Activated CD4-positive, CD25-positive, alpha-beta regulatory T cell treated with anti-CD3 and anti-CD28 coated beads, Interleukin-2, amount 50 U/mL, for 16 hours (primary cell): Measurements from ENCODE around the gene CAP2.

Experiments
- DNase-seq: peaks from one replicate; pipeline ENCODE4 v3.0.0-alpha.2; 2020; ENCODE audit warnings: low read depth, low spot score

CAP2 gene, protein sequence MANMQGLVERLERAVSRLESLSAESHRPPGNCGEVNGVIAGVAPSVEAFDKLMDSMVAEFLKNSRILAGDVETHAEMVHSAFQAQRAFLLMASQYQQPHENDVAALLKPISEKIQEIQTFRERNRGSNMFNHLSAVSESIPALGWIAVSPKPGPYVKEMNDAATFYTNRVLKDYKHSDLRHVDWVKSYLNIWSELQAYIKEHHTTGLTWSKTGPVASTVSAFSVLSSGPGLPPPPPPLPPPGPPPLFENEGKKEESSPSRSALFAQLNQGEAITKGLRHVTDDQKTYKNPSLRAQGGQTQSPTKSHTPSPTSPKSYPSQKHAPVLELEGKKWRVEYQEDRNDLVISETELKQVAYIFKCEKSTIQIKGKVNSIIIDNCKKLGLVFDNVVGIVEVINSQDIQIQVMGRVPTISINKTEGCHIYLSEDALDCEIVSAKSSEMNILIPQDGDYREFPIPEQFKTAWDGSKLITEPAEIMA

GRCh38 chr6:17392978-17393891, at the start of gene CAP2:
TSS of gene CAP2 (plus strand) at chr6:17393595. CDS start at chr6:17421556, 27,961 bp downstream.
- DNase-seq, result no peak

DNA sequence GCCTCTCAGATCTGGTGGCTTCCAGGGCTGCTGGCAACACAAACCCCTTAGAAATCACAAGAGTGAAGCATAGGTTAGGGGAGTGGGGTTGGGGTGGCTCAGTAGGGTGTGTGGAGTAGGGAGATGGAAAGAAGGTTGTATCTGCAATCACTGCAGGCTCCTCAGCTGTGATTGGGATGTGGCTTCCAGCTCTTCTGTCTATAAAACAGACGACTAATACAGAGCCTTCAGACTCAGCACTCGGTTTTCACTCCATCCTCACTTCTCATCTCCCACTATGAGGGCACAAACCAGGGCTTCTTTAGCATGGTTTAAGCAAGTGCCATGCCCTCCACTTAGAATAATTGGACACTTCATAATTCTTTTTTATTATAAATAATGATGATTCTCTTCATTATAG, 46.4 kb upstream of the CAP2 start:
- no peak for DNase-seq

DNA sequence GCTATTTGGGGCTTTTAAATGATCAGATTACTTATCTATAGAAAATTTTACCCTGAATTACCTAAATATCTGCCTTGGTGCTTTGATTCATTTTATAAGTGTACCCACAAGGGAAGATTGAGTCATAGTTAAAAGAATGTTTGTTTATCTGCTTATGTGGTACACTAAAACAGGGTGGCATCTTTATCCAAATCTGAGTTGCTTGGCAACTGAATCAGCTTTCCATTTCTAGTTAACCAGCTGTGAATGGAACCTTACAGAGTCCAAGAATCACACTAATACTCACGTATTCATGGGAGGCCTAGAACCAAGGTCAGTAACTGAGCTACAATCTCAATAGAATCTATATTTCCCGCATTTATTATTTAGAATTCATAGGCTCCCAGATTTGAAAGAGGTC, 44.0 kb upstream of the CAP2 start:
- no peak for DNase-seq

DNA sequence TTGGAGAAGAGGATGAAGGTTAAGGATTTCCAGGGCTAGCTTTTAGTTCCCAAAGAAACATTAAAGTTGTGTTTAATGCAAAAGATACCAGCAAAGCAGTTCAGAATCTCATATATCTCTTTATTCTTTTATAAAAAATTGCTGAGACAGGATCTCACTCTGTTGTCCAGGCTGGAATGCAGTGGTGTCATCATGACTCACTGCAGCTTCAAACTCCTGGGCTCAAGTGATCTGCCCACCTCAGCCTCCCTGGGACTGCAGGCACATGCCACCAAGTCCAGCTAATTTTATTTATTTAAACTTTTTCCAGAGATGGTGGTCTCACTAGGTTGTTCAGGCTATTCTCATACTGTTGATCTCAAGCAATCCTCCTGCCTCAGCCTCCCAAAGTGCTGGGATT, 41.1 kb upstream of the CAP2 start:
- no peak for DNase-seq

DNA sequence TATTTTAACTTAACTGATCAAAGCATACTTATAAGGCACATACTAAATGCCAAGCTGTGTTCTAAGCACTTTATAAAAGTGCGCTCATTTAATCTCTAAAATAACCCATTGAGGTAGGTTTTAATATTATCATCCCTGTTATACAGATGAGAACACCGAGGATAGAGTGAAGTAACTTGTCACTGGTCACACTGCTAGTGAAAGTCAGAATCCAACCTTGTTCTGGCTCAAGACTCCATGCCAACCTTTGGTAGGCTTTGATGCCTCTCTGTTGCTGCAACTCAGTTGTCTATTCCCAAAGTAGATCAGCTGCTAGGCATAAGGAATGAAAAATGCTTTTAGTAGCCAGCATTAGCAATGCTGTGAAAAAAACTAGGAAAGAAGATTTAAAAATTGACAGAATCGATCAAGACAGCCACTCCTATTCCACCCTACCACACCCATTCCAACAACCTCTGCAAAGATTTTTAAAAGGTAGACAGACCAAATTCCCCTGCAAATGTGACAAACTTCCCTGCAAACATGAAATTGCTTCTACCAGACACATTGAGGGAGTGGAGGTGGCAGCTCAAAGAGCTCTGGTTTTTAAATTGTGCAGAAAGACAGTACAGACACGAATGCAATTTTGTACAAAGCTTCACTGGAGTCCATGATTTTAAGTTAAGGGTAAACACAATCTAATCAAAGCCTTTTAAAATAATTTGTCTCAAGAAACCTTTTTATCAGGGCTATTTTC, 39.8 kb upstream of the CAP2 start:
- DNase-seq, result no peak

DNA sequence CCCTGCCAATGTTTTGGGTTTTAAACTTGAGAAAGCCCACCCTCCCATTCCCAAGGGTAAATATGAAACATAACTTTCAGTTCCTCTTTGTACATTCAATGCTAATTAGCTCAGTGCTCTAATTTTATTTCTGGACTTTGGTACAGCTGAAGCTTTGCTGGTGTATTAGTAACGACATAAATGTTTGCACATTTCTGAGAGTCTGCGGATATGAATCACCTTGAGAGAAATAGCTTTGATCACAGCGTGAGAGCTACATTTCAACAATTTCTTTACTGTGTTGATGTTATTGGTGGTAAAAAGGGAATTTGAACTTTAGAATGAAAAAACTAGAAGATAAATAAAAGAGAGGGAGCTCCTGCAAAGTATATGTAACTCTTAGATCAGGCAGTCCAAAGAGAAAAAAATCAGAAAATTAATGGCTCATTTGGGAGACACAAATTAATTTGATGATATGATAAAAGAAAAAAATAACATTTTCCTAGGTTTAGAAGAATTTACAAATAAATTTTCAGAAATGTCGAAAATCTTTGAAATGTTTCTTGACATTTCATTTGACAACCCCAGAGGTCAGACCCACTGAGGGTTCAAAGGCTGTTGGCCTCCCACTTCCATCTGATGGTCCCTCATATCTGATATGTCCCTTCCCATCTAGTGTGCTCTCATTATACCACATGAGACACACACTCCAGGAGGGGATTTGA, 38.5 kb upstream of the CAP2 start:
- DNase-seq, result no peak

DNA sequence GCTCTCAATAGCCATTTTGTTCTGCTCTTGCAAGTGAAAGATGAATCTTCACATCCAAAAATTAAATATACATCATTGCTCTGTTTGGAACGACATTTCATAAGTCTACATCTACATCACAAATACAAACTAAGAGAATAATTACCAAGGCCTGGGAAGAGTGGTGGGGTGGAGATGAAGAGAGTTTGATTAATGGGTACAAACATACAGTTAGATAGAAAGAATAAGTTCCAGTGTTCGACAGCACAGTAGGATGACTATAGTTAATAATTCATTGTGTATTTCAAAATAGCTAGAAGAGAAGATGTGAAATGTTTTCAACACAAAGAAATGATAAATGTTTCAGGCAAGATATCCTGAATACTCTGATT, 38.0 kb upstream of the CAP2 start:
- DNase-seq, result no peak

DNA sequence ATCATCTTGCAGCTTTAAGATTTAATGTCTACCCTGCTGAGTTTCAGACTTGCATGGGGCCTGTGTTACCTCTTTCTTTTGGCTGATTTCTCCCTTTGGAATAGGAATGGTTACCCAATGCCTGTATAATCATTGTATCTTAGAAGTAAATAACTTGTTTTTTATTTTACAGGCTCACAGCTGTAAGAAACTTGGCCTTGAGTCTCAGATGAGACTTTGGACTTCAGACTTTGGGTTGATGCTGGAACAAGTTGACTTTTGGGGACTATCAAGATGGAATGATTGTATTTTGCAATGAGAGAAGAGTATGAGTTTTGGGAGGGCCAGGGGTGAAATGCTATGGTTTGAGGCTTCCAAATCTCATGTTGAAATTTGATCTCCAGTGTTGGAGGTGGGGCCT, 34.9 kb upstream of the CAP2 start:
- DNase-seq, result no peak

GRCh38 chr6:17360564-17360963, 32.8 kb upstream of the CAP2 start:
- DNase-seq, result no peak

- no peak for DNase-seq
Observed at GRCh38 chr6:17361013-17361412, 32.4 kb upstream of the CAP2 start.

GRCh38 chr6:17365961-17366360, 27.4 kb upstream of the CAP2 start:
- DNase-seq, result no peak

GRCh38 chr6:17367868-17368267, 25.5 kb upstream of the CAP2 start:
- no peak for DNase-seq

DNA sequence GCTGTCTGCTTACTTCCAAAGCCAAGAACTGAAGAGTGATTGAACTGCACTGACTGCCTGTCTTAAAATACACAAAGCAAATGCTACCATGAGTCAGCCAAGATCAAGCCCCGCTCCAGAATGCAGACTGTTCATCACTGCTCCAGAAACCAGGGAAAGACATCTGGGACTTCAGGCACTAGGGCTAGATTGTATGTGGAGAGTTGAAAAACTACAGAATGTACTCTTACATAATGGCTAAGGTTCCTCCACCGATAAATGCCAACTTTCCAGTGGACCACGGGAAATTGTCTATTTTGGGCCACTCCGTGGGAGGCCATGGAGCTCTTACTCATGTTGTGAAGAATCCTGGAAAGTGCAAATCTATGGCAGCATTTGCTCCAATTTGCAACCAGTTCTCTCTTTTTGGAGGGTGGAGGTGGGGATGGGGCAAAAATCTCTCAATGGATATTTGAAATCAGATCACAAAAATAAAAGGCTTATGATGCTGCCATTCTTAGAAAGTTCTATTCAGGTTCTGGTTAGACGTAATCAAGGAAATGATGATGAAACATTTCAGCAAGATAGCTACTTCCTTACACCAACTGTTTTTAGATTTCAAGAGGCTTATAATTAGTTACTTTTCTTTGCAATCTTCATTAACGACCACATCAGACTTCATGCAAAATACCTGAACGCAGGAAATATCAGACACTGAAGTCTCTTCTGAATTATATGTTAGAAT, 11.8 kb upstream of the CAP2 start:
- DNase-seq, result no peak

DNA sequence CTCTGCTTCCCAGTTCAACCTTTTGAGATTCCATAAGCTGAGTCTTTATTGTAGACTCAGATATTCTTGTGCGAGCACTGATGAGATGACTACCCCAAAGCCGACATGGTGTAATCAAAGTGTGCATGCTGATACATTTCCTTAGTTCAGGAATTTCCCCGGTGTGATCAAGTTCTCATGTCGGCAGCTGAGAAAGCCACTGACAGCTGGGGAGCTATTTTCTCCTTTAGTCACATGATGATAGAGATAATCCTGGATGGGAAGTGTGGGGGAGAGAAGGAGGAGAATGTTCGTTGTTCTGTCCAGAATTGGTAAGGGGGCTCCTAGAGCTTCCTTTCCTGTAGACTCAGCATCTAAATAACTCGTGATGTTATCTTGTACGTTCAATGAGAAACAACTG, 7.7 kb upstream of the CAP2 start:
- DNase-seq, result no peak

DNA sequence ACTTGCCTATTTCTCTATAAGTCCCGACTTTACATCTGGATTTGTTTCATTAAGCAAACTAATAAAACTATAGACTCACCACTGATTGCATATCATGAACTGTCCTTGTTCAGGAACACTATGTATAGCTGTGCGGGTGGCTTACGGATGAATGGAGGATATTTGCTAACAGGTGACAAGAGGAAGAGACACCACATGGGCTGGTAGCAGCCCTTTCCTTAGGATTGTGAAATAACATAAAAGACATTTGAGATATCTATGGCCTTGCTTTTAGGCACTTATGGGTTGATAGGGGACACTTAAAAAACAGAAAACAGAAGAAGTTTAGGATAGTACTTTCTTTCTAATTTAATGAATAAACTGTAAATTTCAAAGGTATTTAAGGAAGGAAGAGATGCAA, 5.0 kb upstream of the CAP2 start:
- DNase-seq, result no peak

DNA sequence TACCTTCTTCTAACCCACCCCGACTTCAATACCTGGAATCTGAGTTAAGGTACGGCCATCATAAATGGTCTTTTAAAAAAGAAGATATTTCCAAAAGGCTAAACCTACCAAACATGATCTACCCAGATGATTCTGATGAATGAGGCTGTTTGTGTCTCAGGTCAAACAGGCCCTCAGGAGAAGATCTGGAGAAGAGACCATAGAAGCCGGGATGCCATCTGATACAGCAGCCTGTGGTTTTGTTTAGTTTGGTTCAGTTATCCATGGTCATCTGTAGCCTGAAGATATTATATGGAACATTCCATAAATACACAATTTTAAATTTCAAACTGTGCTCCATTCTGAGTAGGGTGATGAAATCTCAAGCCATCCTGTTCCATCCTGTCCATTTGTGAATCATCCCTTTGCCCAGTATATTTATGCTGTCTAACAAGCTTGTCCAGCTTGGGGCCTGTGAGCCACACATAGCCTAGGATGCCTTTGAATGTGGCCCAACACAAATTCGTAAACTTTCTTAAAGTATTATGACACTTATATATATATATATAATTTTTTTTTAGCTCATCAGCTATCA, 4.0 kb upstream of the CAP2 start:
- no peak for DNase-seq

DNA sequence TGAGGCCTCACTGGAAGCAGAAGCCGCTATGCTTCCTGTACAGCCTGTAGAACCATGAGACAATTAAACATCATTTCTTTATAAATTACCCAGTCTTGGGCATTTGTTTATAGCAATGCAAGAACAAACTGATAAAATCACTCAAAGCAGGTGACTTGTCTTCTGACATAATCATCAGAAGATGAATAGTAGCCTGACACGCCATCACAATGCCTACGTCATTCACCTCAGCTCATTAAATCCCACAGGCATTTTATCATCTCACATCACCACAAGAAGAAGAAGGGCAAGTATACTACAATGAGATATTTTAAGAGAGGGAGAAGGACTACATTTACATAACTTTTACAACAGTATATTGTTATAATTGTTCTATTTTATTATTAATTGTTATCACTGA, 3.1 kb upstream of the CAP2 start:
- DNase-seq, result no peak

DNA sequence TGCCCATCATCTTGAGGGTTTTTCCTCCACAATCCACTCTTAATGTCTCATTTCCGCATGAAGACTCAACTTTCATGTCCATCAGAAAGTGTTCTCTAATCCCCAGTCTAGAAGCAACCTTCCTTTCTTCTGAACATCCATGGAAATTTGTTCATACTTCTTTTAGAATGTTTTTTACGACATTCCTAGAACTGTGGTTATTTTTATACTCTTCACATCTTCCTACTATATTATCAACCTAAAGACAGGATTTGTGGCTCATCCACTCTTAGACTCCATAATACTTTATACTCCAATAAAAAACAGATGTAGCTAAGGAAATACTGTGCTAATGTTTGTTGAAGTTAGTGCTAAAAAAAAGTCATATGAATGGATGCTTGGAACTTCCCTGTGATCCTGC, 1.4 kb upstream of the CAP2 start:
- no peak for DNase-seq

DNA sequence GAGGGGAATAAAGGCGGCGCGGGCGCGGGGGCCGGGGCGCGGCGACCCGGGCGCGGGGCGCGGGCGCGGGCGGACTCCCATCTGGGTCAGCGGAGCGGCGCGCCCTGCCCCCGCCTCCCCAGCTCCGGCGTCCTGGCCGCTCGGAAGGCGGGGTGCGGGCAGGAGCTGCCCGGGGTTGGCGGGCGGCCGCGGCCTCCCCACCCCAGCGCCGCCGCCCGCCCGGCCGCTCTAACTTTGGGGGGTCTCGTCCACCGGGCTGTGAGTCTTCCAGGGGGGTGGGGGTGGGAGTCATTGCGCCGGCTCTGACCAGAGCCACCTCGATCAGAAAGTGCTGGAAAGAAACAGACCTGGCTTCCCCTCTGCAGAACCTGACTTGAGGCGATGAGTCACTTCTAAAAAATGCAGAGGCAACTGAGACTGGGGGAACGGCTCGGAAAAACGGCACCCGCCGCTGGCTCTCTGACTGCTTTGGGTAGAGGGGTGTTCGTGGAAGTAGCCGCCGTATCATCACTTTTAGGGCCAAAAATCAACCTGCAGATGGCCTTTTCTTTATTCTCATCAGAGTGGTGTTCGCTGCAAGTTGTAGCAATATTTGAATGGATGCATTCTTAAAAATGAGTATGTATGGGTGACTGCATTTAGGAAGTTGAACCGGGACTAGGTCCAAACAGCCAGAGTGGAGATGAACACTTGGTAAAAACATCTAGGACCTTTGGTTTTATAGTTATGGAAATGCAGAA, 667 bp downstream of the CAP2 start:
- no peak for DNase-seq

- no peak for DNase-seq
Observed at GRCh38 chr6:17395112-17395511, 1.7 kb downstream of the CAP2 start.
